ENCODE measurements around the gene SLC5A1. TPM values are rescaled to one million over a fixed set of nuclear protein-coding genes. Genes with fewer than 3 reads are reported as not detected.

The SLC5A1 gene
- polyA plus RNA-seq, 1 experiment, result not detected

GRCh38 chr22:32021716-32022115 is 21.3 kb upstream of the SLC5A1 start:
- H3K27ac ChIP-seq (ENCODE audit: low read depth, low read length), result no peak overlapping the region
- ChIA-PET CTCF (interaction anchor here (0.7 kb wide), 1 partner anchor 68 kb away, joined by 3 read pairs; no protein-coding TSS in a partner anchor), POLR2A (no interaction called here)
- TF ChIP-seq CTCF (IDR thresholded peaks at IDR 0.05; ENCODE audit: low read depth, low read length), result no peak
- H3K4me3 ChIP-seq (ENCODE audit: low read depth, low read length), result no peak overlapping the region
- H3K27me3 ChIP-seq (ENCODE audit: control insufficient read depth, insufficient read depth, low read length), result peaks cover 10% of the 10 kb centered on the region
- H3K9me3 ChIP-seq (ENCODE audit: control insufficient read depth, insufficient read depth, low read length), result no peaks in the 10 kb centered on the region
- DNase-seq (ENCODE audit: low read depth, low spot score), result no peak

DNA sequence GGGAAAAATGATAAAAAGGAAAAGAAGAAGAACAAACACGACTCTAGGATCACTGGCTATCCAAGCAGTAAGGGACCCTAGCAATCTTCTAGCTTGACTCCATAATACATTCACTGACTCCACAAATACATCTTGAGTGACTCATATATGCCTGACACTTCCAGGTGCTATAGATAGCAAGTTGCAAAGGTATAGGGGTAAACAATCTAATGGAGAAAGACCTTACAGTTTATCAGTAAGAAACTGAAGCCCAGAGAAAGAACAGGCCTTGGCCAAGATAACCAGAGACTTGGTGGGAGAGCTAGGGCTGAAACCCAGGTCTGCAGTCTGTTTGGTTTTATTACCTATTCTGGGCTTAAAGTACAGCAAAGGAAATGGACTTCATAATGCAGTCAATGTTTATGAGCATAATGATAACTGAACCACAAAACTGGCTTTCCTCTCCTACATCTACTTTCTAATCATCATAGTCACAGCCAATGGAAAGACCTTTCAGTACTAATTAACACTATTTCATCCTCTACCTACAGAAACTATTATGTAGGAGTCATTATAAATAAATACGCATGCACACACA is 19.7 kb upstream of the SLC5A1 start:
- no peak overlapping the region for H3K27ac ChIP-seq (ENCODE audit: low read depth, low read length)
- ChIA-PET POLR2A (no interaction called here), CTCF (no interaction called here)
- H3K27me3 ChIP-seq (ENCODE audit: control insufficient read depth, insufficient read depth, low read length), result peaks cover 10% of the 10 kb centered on the region
- H3K4me3 ChIP-seq (ENCODE audit: low read depth, low read length), result no peak overlapping the region
- no peak for DNase-seq (ENCODE audit: low read depth, low spot score)
- H3K9me3 ChIP-seq (ENCODE audit: control insufficient read depth, insufficient read depth, low read length), result no peaks in the 10 kb centered on the region
- no peak for TF ChIP-seq CTCF (IDR thresholded peaks at IDR 0.05; ENCODE audit: low read depth, low read length)

DNA sequence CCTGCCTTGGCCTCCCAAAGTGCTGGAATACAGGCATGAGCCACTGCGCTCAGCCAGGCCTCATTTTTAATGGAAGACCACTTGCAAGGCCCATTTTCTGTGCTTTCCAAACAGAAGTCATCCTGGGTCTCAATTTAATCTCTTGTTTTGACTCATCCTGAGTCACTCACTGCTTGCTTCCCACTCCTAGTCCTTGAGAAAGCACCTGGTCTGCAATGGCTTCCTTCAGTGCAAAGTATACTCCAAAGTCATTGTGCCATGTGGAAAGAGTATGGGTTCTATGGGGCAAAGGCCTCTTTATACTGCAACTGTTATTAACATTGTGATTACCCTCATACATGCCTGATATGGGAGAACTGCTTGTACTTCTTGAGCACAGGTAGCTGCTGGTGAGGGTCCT is 18.3 kb upstream of the SLC5A1 start:
- no peak for TF ChIP-seq CTCF (IDR thresholded peaks at IDR 0.05; ENCODE audit: low read depth, low read length)
- ChIA-PET POLR2A (no interaction called here), CTCF (no interaction called here)
- no peak overlapping the region for H3K27ac ChIP-seq (ENCODE audit: low read depth, low read length)
- H3K4me3 ChIP-seq (ENCODE audit: low read depth, low read length), result no peak overlapping the region
- peaks cover 14% of the 10 kb centered on the region for H3K27me3 ChIP-seq (ENCODE audit: control insufficient read depth, insufficient read depth, low read length)
- no peaks in the 10 kb centered on the region for H3K9me3 ChIP-seq (ENCODE audit: control insufficient read depth, insufficient read depth, low read length)
- DNase-seq (ENCODE audit: low read depth, low spot score), result no peak

DNA sequence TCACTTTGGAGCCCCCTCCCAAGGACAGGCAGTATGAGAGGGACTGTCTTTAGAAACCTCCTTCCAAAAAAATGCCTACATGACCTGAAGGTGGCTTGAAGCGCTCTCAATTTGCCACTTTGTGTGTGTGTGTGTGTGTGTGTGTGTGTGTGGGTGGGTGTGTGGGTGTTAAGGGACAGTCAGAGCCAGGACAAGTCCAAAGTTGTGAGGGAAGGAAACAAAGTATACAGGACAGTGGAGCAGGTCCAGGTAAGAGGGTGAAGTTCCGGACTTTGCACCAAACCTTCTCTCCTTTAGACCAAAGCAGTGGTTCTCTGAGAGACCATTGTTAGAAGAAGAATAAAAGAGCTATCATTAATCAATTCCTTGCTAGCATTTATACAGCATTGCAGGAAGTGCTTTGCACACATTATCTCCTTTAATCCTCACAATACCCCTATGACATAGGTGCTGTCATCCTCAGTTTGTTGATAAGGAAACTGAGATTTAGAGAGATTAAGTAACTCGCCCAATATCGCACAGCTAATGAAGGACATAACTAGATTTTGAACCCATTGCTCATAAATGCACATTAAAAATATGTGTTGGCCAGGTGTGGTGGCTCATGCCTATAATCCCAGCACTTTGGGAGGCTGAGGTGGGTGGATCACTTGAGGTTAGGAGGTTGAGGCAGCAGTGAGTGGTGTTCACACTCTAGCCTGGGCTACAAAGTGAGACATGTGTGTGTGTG is 12.4 kb upstream of the SLC5A1 start:
- Histone ChIP-seq H3K27me3 (ENCODE audit: control insufficient read depth, insufficient read depth, low read length) (peaks cover 11% of the 10 kb centered on the region), H3K27ac (ENCODE audit: low read depth, low read length) (no peak overlapping the region), H3K4me3 (ENCODE audit: low read depth, low read length) (no peak overlapping the region), H3K9me3 (ENCODE audit: control insufficient read depth, insufficient read depth, low read length) (no peaks in the 10 kb centered on the region)
- DNase-seq (ENCODE audit: low read depth, low spot score), result no peak
- ChIA-PET POLR2A (no interaction called here), CTCF (no interaction called here)
- TF ChIP-seq CTCF (IDR thresholded peaks at IDR 0.05; ENCODE audit: low read depth, low read length), result no peak

- CTCF ChIA-PET, result no interaction called here
- Histone ChIP-seq H3K27ac (ENCODE audit: low read depth, low read length) (no peak overlapping the region), H3K9me3 (ENCODE audit: control insufficient read depth, insufficient read depth, low read length) (no peaks in the 10 kb centered on the region), H3K4me3 (ENCODE audit: low read depth, low read length) (no peak overlapping the region), H3K27me3 (ENCODE audit: control insufficient read depth, insufficient read depth, low read length) (peaks cover 10% of the 10 kb centered on the region)
- TF ChIP-seq CTCF (IDR thresholded peaks at IDR 0.05; ENCODE audit: low read depth, low read length), result no peak
- POLR2A ChIA-PET, result no interaction called here
- DNase-seq (ENCODE audit: low read depth, low spot score), result no peak
These were observed 11.6 kb upstream of the SLC5A1 start for GRCh38 chr22:32031466-32031865.

Measured in AG04450 (cell line).